Fibroblast of upper back skin (primary cell): ENCODE measurements around the gene ULK1.

ENCODE experiments used
- DNase-seq: peaks from one replicate; pipeline ENCODE4 v3.0.0-alpha.2; 2013

The ULK1 gene

DNA sequence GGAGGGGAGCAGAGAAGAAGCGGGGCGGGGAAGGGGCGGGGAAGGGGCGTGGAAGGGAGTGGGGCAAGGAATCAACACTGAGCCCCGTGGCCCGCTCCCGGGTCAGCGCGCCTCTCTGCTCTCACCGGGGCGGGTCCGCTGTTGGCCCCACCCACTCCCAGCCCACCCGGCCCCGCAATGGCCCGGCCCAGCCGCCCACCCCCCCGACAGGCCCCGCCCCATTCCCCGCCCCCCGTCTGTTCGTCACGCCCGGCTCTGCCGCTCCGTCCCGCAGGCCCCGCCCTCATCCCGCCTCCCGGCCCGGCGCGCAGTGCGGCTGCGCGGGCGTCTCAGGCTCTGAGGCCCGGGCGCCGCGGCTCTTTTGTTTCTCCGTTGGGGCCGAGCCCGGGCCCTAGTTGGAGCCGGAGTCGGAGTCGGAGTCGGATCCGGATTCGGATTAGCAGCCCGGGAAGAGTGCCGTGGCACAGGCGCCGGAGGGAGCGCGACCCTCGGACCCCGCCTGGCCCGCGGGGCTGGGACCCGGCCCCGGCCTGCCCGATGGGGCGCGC is at the start of gene ULK1:
TSS of gene ULK1 (plus strand) at position 310 of the 548 bp plus-strand sequence. CDS start 380 bp downstream, outside the sequence.
- peak; percentile 84 for DNase-seq

GRCh38 chr12:131844656-131845055 is 49.8 kb upstream of the ULK1 start:
- no peak for DNase-seq

GRCh38 chr12:131845121-131845520 is 49.3 kb upstream of the ULK1 start:
- no peak for DNase-seq

- no peak for DNase-seq
Measured at GRCh38 chr12:131847456-131847855, 47.0 kb upstream of the ULK1 start.

DNA sequence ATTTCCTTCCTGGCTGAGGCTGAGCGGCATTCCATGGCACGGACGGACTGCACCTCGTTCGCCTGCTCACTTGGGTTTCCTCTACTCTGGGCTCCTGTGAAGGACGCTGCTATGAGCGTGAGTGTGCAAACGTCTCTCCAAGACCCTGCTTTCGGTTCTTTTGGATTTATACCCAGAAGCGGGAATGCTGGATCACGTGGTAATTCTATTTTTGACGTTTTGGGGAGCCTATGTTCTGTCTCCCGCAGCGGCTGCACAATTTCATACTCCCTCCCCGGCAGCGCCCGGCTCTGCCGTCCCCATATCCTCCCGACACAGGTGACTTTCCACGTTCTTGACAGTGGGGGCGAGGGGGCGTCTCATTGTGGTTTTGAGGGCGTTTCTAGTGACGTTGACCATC is 45.7 kb upstream of the ULK1 start:
- DNase-seq, result no peak

DNA sequence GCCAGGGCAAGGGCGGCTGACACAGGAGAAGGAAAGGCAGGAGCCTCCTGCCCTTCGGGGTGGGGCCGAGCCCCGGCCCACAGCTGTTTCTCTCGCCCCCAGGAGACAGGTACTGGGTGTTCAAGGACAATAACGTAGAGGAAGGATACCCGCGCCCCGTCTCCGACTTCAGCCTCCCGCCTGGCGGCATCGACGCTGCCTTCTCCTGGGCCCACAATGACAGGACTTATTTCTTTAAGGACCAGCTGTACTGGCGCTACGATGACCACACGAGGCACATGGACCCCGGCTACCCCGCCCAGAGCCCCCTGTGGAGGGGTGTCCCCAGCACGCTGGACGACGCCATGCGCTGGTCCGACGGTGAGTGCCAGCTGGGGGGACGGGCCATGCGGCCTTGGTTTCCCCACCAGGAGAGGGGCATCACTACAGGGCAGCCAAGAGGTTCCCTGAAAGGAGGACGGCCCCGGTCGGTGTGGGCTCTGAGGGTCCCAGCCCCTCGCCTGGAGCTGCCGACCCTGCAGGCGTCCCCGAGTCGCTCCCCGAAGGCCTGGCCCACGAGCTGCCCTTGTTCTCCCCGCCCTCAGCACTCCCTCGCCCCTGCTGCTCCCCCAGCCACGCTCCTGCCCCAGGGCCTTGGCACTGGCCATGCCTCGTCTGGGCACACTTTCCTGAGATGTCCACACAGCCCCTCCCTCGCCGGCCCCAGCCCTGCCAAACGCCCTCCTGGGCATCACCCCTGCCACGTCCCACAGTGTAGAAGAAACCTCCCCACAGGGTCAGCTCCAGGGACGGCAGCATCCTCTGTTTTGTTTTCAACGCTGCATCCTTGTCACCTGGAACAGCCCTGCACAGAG is 44.5 kb upstream of the ULK1 start:
- no peak for DNase-seq

- DNase-seq, result no peak
Measured at GRCh38 chr12:131850856-131851559, 43.4 kb upstream of the ULK1 start.

GRCh38 chr12:131851741-131852550 is 42.5 kb upstream of the ULK1 start:
- DNase-seq, result no peak

DNA sequence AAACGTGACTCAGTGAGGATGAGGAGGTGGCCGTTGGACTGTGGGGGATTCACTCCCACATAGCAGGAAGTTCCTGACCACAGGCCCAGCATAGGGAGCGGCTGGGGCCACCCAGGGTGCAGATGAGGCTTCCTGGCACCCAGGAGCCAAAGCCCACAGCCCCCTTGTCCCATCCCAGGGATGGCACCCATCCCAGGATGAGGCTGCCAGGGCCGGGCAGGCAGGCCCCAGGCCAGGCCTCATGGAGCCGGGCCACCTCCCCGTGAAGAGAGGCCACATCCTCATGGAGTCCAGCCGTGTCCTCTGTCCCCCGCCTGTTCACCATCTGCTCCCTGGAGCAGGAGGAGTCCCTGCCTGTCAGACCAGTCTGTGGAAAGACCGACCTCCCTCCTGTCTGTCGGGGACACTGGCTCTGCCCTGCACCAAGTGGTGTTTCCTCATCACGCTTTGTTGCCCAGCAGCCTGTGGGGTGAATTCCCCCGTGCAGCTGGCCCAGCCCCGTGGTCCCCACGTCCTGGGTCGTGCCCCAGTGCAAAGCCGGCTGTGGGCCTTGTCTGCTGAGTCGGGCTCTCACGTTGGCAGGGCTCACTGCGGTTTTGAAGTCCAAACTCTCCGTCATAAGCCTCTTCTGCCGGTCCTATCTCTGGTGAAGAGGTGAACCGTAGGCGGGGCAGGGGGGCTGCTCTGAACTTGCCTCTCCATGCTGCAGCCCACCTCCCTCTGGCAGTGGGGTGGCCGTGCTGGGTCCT is 41.7 kb upstream of the ULK1 start:
- peak; percentile 50 for DNase-seq

GRCh38 chr12:131853832-131854797 is 40.3 kb upstream of the ULK1 start:
- DNase-seq, result no peak

DNA sequence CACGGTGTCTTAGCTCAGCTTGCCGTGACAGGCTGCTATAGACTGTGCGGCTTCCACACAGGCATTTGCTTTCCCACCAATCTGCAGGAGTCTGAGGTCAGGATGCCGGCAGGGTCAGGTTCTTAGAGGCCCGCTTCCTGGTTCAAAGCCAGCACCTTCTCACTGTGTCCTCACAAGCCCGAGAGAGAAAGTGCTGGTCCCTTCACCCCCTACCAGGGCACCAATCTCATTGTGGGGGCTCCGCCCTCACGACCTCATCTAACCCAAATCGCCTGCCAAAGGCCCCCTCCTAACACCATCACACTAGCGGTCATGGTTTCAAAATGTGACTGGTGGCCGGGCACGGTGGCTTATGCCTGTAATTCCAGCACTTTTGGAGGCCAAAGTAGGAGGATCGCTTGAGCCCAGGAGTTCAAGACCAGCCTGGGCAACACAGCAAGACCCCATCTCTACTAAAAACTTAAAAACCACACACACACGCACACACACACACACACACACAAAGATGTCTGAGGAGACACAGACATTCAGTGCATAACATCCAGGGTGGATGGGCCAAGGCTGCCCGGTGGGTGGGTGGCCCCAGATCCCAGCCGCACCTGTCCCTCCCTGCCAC is 39.5 kb upstream of the ULK1 start:
- no peak for DNase-seq

GRCh38 chr12:131855521-131856142 is 38.8 kb upstream of the ULK1 start:
- DNase-seq, result no peak

- DNase-seq, result no peak
Measured at GRCh38 chr12:131856366-131857097, 37.9 kb upstream of the ULK1 start.

DNA sequence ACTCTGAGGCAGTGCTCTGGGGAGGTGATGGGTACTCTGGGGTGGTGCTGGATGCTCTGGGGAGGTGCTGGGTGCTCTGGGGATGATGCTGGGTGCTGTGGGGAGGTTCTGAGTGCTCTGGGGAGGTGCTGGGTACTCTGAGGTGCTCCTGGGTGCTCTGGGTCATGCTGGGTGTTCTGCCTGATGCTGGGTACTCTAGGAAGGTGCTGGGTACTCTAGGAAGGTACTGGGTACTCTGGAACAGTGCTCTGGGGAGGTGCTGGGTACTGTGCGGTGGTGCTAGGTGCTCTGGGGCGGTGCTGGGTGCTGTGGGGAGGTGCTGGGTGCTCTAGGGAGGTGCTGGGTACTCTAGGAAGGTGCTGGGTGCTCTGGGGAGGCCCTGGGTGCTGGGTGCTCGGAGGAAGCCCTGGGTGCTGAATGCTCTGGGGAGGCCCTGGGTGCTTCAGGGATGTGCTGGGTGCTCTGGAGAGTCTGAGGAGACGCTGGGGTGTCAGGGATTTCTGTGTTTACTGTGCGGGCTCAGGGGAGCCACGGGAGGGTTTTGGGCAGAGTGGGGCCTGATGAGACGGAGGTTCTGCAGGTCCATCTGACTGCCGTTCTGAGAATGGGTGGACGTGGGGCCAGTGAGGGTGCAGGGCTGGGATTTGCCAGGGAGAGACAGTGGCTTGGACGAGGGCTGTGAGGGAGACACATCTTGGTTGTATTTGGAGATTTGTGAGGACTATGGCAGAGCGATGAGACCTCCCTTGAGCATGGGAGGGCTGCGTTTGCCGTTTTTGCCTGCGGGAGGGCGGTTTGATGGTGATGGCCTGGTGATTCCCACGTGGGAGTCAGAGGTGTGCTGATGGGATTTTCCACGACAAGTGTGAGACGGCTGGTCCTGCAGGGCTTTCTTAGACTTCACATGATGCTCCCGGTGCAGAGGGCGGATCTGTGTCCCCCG is 36.2 kb upstream of the ULK1 start:
- no peak for DNase-seq

- peak; percentile 62 for DNase-seq
Measured at GRCh38 chr12:131860472-131861260, 33.8 kb upstream of the ULK1 start.

GRCh38 chr12:131861261-131862083 is 33.0 kb upstream of the ULK1 start:
- no peak for DNase-seq
